Measurements from ENCODE around the gene MYO1A.
"Not testable (repeated sequence)": the region's sequence is repeated elsewhere in the genome, so short reads cannot be mapped to it uniquely, and the experiment has no call there.

MYO1A gene

DNA sequence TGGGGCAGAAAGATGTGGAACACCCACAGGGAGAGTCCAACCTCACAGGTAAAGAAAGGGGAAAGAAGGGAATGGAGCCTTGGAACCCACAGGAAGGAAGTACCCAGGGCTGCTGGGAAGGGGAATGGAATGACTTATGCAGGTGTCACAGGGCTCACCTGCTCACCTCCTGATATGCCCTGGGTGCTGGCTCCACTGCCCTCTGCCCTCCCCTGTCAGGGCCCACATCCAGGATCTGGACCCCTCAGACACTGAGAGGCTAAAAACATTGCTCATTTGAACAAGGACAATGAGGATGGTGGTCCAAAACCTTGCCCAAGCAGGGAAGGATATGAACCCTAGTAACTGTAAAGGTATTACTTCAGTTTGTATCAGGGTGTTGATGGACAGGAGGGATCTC lies 62.9 kb downstream of the MYO1A start:
- Histone ChIP-seq H3K27me3 (ENCODE audit: control insufficient read depth in 1 of 2, insufficient read depth in 2 of 2, low read length in 2 of 2) (no peaks in the 10 kb centered on the region), H3K4me1 (ENCODE audit: insufficient read depth, low read length) (no peaks in the 10 kb centered on the region), H3K4me3 (ENCODE audit: low read depth in 1 of 2, low read length in 2 of 2) (no peak overlapping the region), H3K27ac (ENCODE audit: low read depth, low read length) (no peak overlapping the region), H3K36me3 (ENCODE audit: insufficient read depth, low read length) (no peaks in the 10 kb centered on the region), H3K9ac (ENCODE audit: low read length) (no peak overlapping the region), H3K9me3 (ENCODE audit: low read length) (no peaks in the 10 kb centered on the region)

DNA sequence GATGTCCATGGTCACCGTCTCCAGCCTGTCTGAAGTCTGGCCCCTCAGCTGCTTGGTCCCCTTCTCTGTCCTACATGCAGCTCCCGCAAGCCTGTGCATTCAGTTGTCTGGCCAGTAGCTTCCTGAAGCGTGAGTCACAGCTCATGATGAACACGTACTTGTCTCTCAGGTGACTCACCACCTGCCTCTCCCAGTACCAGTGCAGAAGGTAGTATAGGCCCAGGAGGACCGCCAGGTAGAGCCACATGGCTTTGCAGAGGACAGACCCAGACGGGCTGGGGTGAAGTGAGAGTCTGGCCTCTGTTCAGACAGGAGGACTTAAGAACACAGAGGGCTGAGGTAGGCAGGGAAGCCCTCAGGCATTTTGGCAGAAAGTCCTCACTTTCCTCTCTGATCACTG lies 64.2 kb downstream of the MYO1A start:
- not testable (repeated sequence) for H3K9ac ChIP-seq (ENCODE audit: low read length); H3K4me1 ChIP-seq (ENCODE audit: insufficient read depth, low read length); H3K4me3 ChIP-seq (ENCODE audit: low read depth in 1 of 2, low read length in 2 of 2); H3K27me3 ChIP-seq (ENCODE audit: control insufficient read depth in 1 of 2, insufficient read depth in 2 of 2, low read length in 2 of 2); H3K27ac ChIP-seq (ENCODE audit: low read depth, low read length); H3K36me3 ChIP-seq (ENCODE audit: insufficient read depth, low read length); H3K9me3 ChIP-seq (ENCODE audit: low read length)

DNA sequence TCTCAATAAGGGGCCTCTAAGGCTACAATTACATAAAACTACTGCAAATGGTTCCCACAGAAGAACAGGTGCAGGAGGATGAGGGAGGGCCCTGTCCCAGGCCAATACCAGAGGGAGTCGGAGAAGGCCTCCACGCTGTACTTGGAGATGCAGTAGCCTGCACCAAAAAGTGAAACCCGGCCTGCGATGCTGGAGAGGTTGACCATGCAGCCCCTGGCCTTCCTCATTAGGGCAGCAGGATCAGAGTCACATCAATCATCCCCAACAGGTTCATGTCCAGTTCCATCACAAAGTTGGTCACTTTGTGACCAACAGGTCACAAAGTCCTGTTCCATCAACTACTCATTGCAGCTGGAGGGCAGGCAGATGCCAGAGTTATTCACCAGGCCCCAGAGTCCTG lies 66.5 kb downstream of the MYO1A start:
- Histone ChIP-seq H3K4me1 (ENCODE audit: insufficient read depth, low read length) (no peaks in the 10 kb centered on the region), H3K9ac (ENCODE audit: low read length) (no peak overlapping the region), H3K4me3 (ENCODE audit: low read depth in 1 of 2, low read length in 2 of 2) (no peak overlapping the region), H3K27me3 (ENCODE audit: control insufficient read depth in 1 of 2, insufficient read depth in 2 of 2, low read length in 2 of 2) (no peaks in the 10 kb centered on the region), H3K36me3 (ENCODE audit: insufficient read depth, low read length) (no peaks in the 10 kb centered on the region), H3K9me3 (ENCODE audit: low read length) (no peaks in the 10 kb centered on the region), H3K27ac (ENCODE audit: low read depth, low read length) (no peak overlapping the region)

DNA sequence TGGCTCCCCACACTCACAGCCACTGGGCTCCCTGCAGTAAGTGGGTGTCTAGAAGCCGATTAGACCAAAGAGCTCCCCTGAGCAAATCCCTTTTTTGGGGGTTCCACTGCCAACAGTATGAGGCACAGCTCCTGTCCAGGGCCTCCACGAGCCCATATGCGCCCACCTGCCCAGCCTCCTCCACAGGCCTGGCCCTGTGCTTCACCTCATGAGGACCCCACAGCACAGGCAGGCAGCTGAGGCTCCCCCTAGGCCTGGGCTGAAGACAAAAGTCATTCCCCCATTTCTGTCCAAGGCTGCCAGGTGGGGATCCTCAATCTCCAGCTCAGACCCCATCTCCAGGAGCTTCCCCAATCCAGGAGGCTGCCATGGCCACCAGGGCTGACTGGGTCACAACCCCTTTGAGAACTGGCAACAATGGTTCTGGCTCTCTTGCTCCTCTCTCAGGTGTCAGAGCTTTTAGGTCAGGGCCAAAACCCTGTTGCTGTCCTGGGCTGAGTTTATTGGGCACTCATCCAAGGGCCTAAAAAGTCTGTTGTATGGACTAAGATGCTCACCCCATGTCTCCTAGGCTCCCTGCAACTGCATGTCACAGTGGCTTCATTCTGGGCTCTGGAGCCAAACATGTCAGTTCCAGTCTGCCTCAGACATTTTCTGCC lies 67.2 kb downstream of the MYO1A start:
- not testable (repeated sequence) for H3K9me3 ChIP-seq (ENCODE audit: low read length); H3K4me1 ChIP-seq (ENCODE audit: insufficient read depth, low read length); H3K27ac ChIP-seq (ENCODE audit: low read depth, low read length); H3K9ac ChIP-seq (ENCODE audit: low read length); H3K27me3 ChIP-seq (ENCODE audit: control insufficient read depth in 1 of 2, insufficient read depth in 2 of 2, low read length in 2 of 2); H3K4me3 ChIP-seq (ENCODE audit: low read depth in 1 of 2, low read length in 2 of 2); H3K36me3 ChIP-seq (ENCODE audit: insufficient read depth, low read length)

DNA sequence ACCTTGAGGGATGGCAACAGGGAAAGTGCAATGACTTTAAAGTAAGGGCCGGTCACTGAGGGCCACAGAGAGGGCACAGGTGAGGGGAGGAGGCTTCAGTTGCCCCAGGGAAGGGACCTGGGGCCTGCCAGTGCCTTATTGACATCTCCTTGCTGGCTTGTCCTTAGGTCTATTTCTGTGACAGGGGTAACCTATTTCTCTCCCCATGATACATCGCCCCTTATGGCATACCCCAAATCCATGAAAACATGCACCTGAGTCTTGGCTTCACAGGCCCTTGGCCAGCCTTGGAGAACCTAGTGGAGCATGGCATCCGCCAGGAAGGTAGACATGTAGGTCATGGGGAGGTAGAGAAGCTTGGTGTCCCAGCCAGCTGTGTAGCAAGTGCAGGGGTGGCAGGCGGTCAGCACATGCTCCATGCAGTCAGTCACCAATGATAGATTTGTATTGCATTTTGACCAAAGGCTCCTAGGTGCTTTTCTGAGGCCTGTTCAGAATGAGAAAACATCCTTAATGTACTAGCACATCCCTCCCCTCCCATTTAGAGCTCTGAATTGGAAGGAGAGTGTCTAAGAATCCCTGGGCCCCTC lies 68.9 kb downstream of the MYO1A start:
- H3K4me3 ChIP-seq (ENCODE audit: low read depth in 1 of 2, low read length in 2 of 2) = no peak overlapping the region
- H3K27ac ChIP-seq (ENCODE audit: low read depth, low read length) = no peak overlapping the region
- no peaks in the 10 kb centered on the region for H3K9me3 ChIP-seq (ENCODE audit: low read length)
- no peaks in the 10 kb centered on the region for H3K4me1 ChIP-seq (ENCODE audit: insufficient read depth, low read length)
- no peak overlapping the region for H3K9ac ChIP-seq (ENCODE audit: low read length)
- no peaks in the 10 kb centered on the region for H3K36me3 ChIP-seq (ENCODE audit: insufficient read depth, low read length)
- no peaks in the 10 kb centered on the region for H3K27me3 ChIP-seq (ENCODE audit: control insufficient read depth in 1 of 2, insufficient read depth in 2 of 2, low read length in 2 of 2)

DNA sequence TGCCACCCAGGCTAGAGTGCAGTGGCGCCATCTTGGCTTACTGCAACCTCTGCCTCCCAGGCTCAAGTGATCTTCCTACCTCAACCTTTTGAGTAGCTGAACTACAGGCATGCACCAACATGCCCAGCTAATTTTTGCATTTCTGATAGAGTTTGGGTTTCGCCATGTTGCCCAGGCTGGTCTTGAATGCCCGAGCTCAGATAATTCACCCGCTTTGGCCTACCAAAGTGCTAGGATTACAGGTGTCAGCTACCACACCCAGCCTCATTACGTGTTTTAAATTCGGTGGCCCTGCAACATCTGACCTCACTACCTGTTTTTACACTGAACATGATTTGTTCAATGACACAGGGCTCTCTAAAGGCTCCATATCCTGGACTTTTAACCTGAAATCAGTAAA lies 69.7 kb downstream of the MYO1A start:
- no peaks in the 10 kb centered on the region for H3K27me3 ChIP-seq (ENCODE audit: control insufficient read depth in 1 of 2, insufficient read depth in 2 of 2, low read length in 2 of 2)
- no peaks in the 10 kb centered on the region for H3K9me3 ChIP-seq (ENCODE audit: low read length)
- H3K9ac ChIP-seq (ENCODE audit: low read length) = no peak overlapping the region
- H3K36me3 ChIP-seq (ENCODE audit: insufficient read depth, low read length) = no peaks in the 10 kb centered on the region
- no peaks in the 10 kb centered on the region for H3K4me1 ChIP-seq (ENCODE audit: insufficient read depth, low read length)
- H3K27ac ChIP-seq (ENCODE audit: low read depth, low read length) = no peak overlapping the region
- H3K4me3 ChIP-seq (ENCODE audit: low read depth in 1 of 2, low read length in 2 of 2) = no peak overlapping the region

DNA sequence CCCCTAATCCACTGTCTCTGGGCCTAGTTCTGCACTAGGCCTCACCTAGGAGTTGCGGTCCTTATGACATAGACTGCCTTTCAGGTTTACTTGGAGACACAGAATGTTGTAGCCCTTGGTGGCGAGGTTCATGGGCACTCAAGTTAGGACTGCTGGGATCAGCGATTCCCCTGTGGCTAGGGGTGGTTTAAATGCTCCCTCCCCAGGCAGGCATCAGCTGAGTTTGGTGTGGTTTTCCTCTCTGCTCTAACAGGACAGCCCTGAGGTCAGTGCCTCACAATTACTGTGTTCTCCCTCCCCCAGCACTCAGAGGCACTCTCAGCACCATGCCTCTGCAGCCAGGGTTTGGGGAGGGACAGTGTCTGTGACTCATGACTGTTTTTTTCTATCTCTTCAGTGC lies 70.3 kb downstream of the MYO1A start:
- H3K27ac ChIP-seq (ENCODE audit: low read depth, low read length) = no peak overlapping the region
- H3K4me1 ChIP-seq (ENCODE audit: insufficient read depth, low read length) = no peaks in the 10 kb centered on the region
- H3K4me3 ChIP-seq (ENCODE audit: low read depth in 1 of 2, low read length in 2 of 2) = no peak overlapping the region
- no peaks in the 10 kb centered on the region for H3K9me3 ChIP-seq (ENCODE audit: low read length)
- no peaks in the 10 kb centered on the region for H3K36me3 ChIP-seq (ENCODE audit: insufficient read depth, low read length)
- H3K27me3 ChIP-seq (ENCODE audit: control insufficient read depth in 1 of 2, insufficient read depth in 2 of 2, low read length in 2 of 2) = no peaks in the 10 kb centered on the region
- no peak overlapping the region for H3K9ac ChIP-seq (ENCODE audit: low read length)

Measured in muscle layer of colon (tissue), 2 donors.